Muscle of leg (tissue), 11 donors: ENCODE measurements around the gene CFD. TPM values are rescaled to one million over a fixed set of nuclear protein-coding genes. Genes with fewer than 3 reads are reported as not detected.

Source experiments
- DNase-seq: peaks from one replicate; pipeline ENCODE4 v3.0.0; 2013
- H3K27ac ChIP-seq: one replicate; pipeline ENCODE4 v1.5.1; 2013; ENCODE audit warnings: mild to moderate bottlenecking, low read length, control low read depth
- H3K27me3 ChIP-seq: one replicate; pipeline ENCODE4 v1.6.1; 2013; ENCODE audit warnings: low read length; ENCODE audit not compliant: control insufficient read depth, insufficient read depth
- H3K36me3 ChIP-seq: one replicate; pipeline ENCODE4 v1.6.1; 2013; ENCODE audit warnings: low read length; ENCODE audit not compliant: control insufficient read depth, insufficient read depth
- H3K4me1 ChIP-seq: one replicate; pipeline ENCODE4 v1.6.1; 2013; ENCODE audit warnings: low read length; ENCODE audit not compliant: control insufficient read depth, insufficient read depth
- H3K4me3 ChIP-seq: one replicate; pipeline ENCODE4 v1.5.1; 2013; ENCODE audit warnings: low read length, control low read depth
- H3K9me3 ChIP-seq: replicated peaks from 2 replicates; pipeline ENCODE4 v1.6.1; 2013; ENCODE audit warnings: low read depth, low read length; ENCODE audit not compliant: control insufficient read depth
- WGBS: methylation state at CpG from one replicate; pipeline ENCODE4 v1.1.5; 2013; ENCODE audit warnings: missing lambda C conversion rate; ENCODE audit not compliant: insufficient coverage; 5-methylcytosine and 5-hydroxymethylcytosine counted together
- polyA plus RNA-seq, 8 donors: library from polyadenylated mRNA; unstranded; fragments of 120-200 nt; gene quantifications; one replicate each; pipeline versions ENCODE4 v1.2.1 to v1.2.3, GENCODE V29; 2013; ENCODE audit warnings: inconsistent platforms in 1 of 8, low replicate concordance in 1 of 8; ENCODE audit not compliant: insufficient read length in 8 of 8, insufficient read depth in 1 of 8
- total RNA-seq: library from RNA; stranded (reverse); fragments of 120-200 nt; gene quantifications from one replicate; pipeline ENCODE4 v1.2.4, GENCODE V29; 2013

The CFD gene
- total and polyA plus RNA-seq, 9 donors: 1.1 to 8.7 (median 1.9) TPM

GRCh38 chr19:911197-912033, 52.0 kb downstream of the CFD start:
- 79% methylated on average over 33 of the region's 54 CpGs for WGBS
- Histone ChIP-seq H3K4me3 (no peak overlapping the region), H3K4me1 (peaks cover 8% of the 10 kb centered on the region)

GRCh38 chr19:912181-913079, 53.0 kb downstream of the CFD start:
- under 1% methylated on average over 29 of the region's 69 CpGs for WGBS
- Histone ChIP-seq H3K4me3 (peak overlapping the region; percentile 81), H3K4me1 (peaks cover 13% of the 10 kb centered on the region), H3K9me3 (no peaks in the 10 kb centered on the region), H3K27me3 (peaks cover 23% of the 10 kb centered on the region), H3K36me3 (no peaks in the 10 kb centered on the region), H3K27ac (no peak overlapping the region)
- peak; percentile 55 for DNase-seq

More at GRCh38 chr19:911197-912033, 52.0 kb downstream of the CFD start:
- H3K27ac ChIP-seq: no peak overlapping the region
- no peaks in the 10 kb centered on the region for H3K9me3 ChIP-seq
- no peaks in the 10 kb centered on the region for H3K36me3 ChIP-seq
- H3K27me3 ChIP-seq: peaks cover 13% of the 10 kb centered on the region
- DNase-seq: no peak

Other genes with a start within 250 kb of the CFD start
- 28.6 TPM for gene POLRMT, start 226.1 kb upstream of the CFD start, total RNA-seq
- gene POLRMT, start 226.1 kb upstream of the CFD start, polyA plus RNA-seq: 10 to 100 TPM; 30.0 to 42.7 (median 34.4) TPM
- 0.04 TPM for gene FGF22, start 219.8 kb upstream of the CFD start, total RNA-seq
- gene FGF22, start 219.8 kb upstream of the CFD start, polyA plus RNA-seq: under 1 TPM; 0.07 to 0.38 (median 0.15) TPM
- gene RNF126, start 196.4 kb upstream of the CFD start, total RNA-seq: 13.2 TPM
- gene RNF126, start 196.4 kb upstream of the CFD start, polyA plus RNA-seq: 10 to 100 TPM; 22.2 to 36.0 (median 30.4) TPM
- gene FSTL3, start 183.3 kb upstream of the CFD start, total RNA-seq: 21.2 TPM
- 10 to 100 TPM; 14.5 to 24.3 (median 18.2) TPM for gene FSTL3, start 183.3 kb upstream of the CFD start, polyA plus RNA-seq
- gene PRSS57, start 164.2 kb upstream of the CFD start, total RNA-seq: 0.04 TPM
- 1 to 10 TPM in 1 of 8 donors, under 1 TPM in 6, not detected in 1; 0.16 to 1.2 (median 0.31) TPM for gene PRSS57, start 164.2 kb upstream of the CFD start, polyA plus RNA-seq
- gene PALM, start 150.7 kb upstream of the CFD start, total RNA-seq: 23.7 TPM
- gene PALM, start 150.7 kb upstream of the CFD start, polyA plus RNA-seq: 10 to 100 TPM; 23.9 to 56.7 (median 39.0) TPM
- 0.09 TPM for gene MISP, start 108.6 kb upstream of the CFD start, total RNA-seq
- 10 to 100 TPM in 1 of 8 donors, 1 to 10 TPM in 1, under 1 TPM in 5, not detected in 1; 0.14 to 11.6 (median 0.18) TPM for gene MISP, start 108.6 kb upstream of the CFD start, polyA plus RNA-seq
- gene PTBP1, start 62.2 kb upstream of the CFD start, total RNA-seq: 50.6 TPM
- 100 to 1,000 TPM; 101 to 207 (median 152) TPM for gene PTBP1, start 62.2 kb upstream of the CFD start, polyA plus RNA-seq
- 0.35 TPM for gene PLPPR3, start 37.7 kb upstream of the CFD start, total RNA-seq
- gene PLPPR3, start 37.7 kb upstream of the CFD start, polyA plus RNA-seq: under 1 TPM; 0.13 to 0.90 (median 0.54) TPM
- 0.18 TPM for gene AZU1, start 31.8 kb upstream of the CFD start, total RNA-seq
- 1 to 10 TPM; 1.2 to 6.5 (median 2.3) TPM for gene AZU1, start 31.8 kb upstream of the CFD start, polyA plus RNA-seq
- 0.44 TPM for gene PRTN3, start 18.7 kb upstream of the CFD start, total RNA-seq
- 10 to 100 TPM in 1 of 8 donors, 1 to 10 TPM in 7; 1.5 to 11.6 (median 3.9) TPM for gene PRTN3, start 18.7 kb upstream of the CFD start, polyA plus RNA-seq
- gene ELANE, start 7.4 kb upstream of the CFD start, total RNA-seq: 0.22 TPM
- gene ELANE, start 7.4 kb upstream of the CFD start, polyA plus RNA-seq: 1 to 10 TPM in 2 of 8 donors, under 1 TPM in 6; 0.36 to 4.4 (median 0.67) TPM
- gene MED16, start 33.5 kb downstream of the CFD start, total RNA-seq: 11.6 TPM
- gene MED16, start 33.5 kb downstream of the CFD start, polyA plus RNA-seq: 10 to 100 TPM; 31.9 to 48.1 (median 38.4) TPM
- not detected for gene RNU6-9, start 33.8 kb downstream of the CFD start, total RNA-seq
- gene RNU6-9, start 33.8 kb downstream of the CFD start, polyA plus RNA-seq: not detected
- gene R3HDM4, start 53.6 kb downstream of the CFD start, total RNA-seq: 13.1 TPM
- gene R3HDM4, start 53.6 kb downstream of the CFD start, polyA plus RNA-seq: 10 to 100 TPM; 30.4 to 38.6 (median 34.7) TPM
- not detected for gene KISS1R, start 57.7 kb downstream of the CFD start, total RNA-seq
- not detected for gene KISS1R, start 57.7 kb downstream of the CFD start, polyA plus RNA-seq
- gene ARID3A, start 66.4 kb downstream of the CFD start, total RNA-seq: 9.7 TPM
- gene ARID3A, start 66.4 kb downstream of the CFD start, polyA plus RNA-seq: 10 to 100 TPM in 7 of 8 donors, 1 to 10 TPM in 1; 9.4 to 19.1 (median 16.7) TPM
- 24.6 TPM for gene WDR18, start 124.7 kb downstream of the CFD start, total RNA-seq
- 10 to 100 TPM; 25.9 to 46.9 (median 32.8) TPM for gene WDR18, start 124.7 kb downstream of the CFD start, polyA plus RNA-seq
- not detected for gene GRIN3B, start 140.8 kb downstream of the CFD start, total RNA-seq
- under 1 TPM; 0.11 to 0.58 (median 0.30) TPM for gene GRIN3B, start 140.8 kb downstream of the CFD start, polyA plus RNA-seq
- 60.5 TPM for gene TMEM259, start 161.5 kb downstream of the CFD start, total RNA-seq
- 100 to 1,000 TPM in 3 of 8 donors, 10 to 100 TPM in 5; 73.8 to 115 (median 87.3) TPM for gene TMEM259, start 161.5 kb downstream of the CFD start, polyA plus RNA-seq
- not detected for gene RNU6-2, start 161.9 kb downstream of the CFD start, total RNA-seq
- gene RNU6-2, start 161.9 kb downstream of the CFD start, polyA plus RNA-seq: not detected
- 31.3 TPM for gene CNN2, start 166.9 kb downstream of the CFD start, total RNA-seq
- gene CNN2, start 166.9 kb downstream of the CFD start, polyA plus RNA-seq: 10 to 100 TPM; 51.3 to 64.9 (median 54.3) TPM
- gene ABCA7, start 180.4 kb downstream of the CFD start, total RNA-seq: 8.9 TPM
- 10 to 100 TPM in 7 of 8 donors, 1 to 10 TPM in 1; 7.9 to 23.0 (median 15.6) TPM for gene ABCA7, start 180.4 kb downstream of the CFD start, polyA plus RNA-seq
- gene ARHGAP45, start 207.5 kb downstream of the CFD start, total RNA-seq: 5.0 TPM
- 10 to 100 TPM in 7 of 8 donors, 1 to 10 TPM in 1; 8.6 to 13.1 (median 11.2) TPM for gene ARHGAP45, start 207.5 kb downstream of the CFD start, polyA plus RNA-seq
- gene POLR2E, start 235.7 kb downstream of the CFD start, total RNA-seq: 69.6 TPM
- 100 to 1,000 TPM; 117 to 149 (median 133) TPM for gene POLR2E, start 235.7 kb downstream of the CFD start, polyA plus RNA-seq
- gene GPX4, start 244.3 kb downstream of the CFD start, total RNA-seq: 145 TPM
- gene GPX4, start 244.3 kb downstream of the CFD start, polyA plus RNA-seq: 100 to 1,000 TPM; 156 to 203 (median 163) TPM